AML-193 (cell line): ENCODE data around the gene GNG11.
"Not testable (repeated sequence)": the region's sequence is repeated elsewhere in the genome, so short reads cannot be mapped to it uniquely, and the experiment has no call there.

Source experiments
- DNase-seq, 2 experiments: peaks; one replicate each; lab custom pipeline; 2025; lab: John Stamatoyannopoulos, UW

The GNG11 gene

GRCh38 chr7:93921607-93922566 is at the start of gene GNG11:
Gene GNG11, plus strand, starts transcription at chr7:93921735. Its CDS starts 403 bp downstream, at chr7:93922138.
- no peak for DNase-seq

- DNase-seq = no peak
These were observed 47.4 kb upstream of the GNG11 start for GRCh38 chr7:93873998-93874574.

GRCh38 chr7:93877742-93878141 is 43.8 kb upstream of the GNG11 start:
- DNase-seq = no peak

GRCh38 chr7:93879356-93879755 is 42.2 kb upstream of the GNG11 start:
- DNase-seq = no peak

- DNase-seq = no peak
These were observed 39.1 kb upstream of the GNG11 start for GRCh38 chr7:93882468-93882867.

GRCh38 chr7:93883078-93883916 is 38.2 kb upstream of the GNG11 start:
- DNase-seq = no peak

GRCh38 chr7:93883917-93884345 is 37.6 kb upstream of the GNG11 start:
- DNase-seq = no peak

- DNase-seq = no peak
These were observed 37.0 kb upstream of the GNG11 start for GRCh38 chr7:93884541-93884940.

- DNase-seq = no peak
These were observed 32.3 kb upstream of the GNG11 start for GRCh38 chr7:93889261-93889660.

- no peak for DNase-seq
These were observed 31.5 kb upstream of the GNG11 start for GRCh38 chr7:93890041-93890463.

GRCh38 chr7:93890464-93891068 is 31.0 kb upstream of the GNG11 start, which contains the start of gene TFPI2:
Gene TFPI2, minus strand, starts transcription at chr7:93890753. Its CDS starts 75 bp downstream, at chr7:93890678.
- no peak for DNase-seq

- DNase-seq = no peak
These were observed 27.1 kb upstream of the GNG11 start for GRCh38 chr7:93894426-93894825.

GRCh38 chr7:93894966-93895640 is 26.4 kb upstream of the GNG11 start:
- no peak for DNase-seq

- no peak for DNase-seq
These were observed 25.5 kb upstream of the GNG11 start for GRCh38 chr7:93895859-93896600.

- no peak for DNase-seq
These were observed 23.9 kb upstream of the GNG11 start for GRCh38 chr7:93897680-93898079.

GRCh38 chr7:93902777-93903423 is 18.6 kb upstream of the GNG11 start:
- peak; percentile 8 for DNase-seq

GRCh38 chr7:93906267-93906666 is 15.3 kb upstream of the GNG11 start, which contains the start of gene GNGT1:
Gene GNGT1, plus strand, starts transcription at chr7:93906567. Its CDS starts 180 bp downstream, at chr7:93906747.
- DNase-seq = no peak

GRCh38 chr7:93910076-93910994 is 11.2 kb upstream of the GNG11 start:
- no peak for DNase-seq

GRCh38 chr7:93911242-93911641 is 10.3 kb upstream of the GNG11 start:
- not testable (repeated sequence) for DNase-seq
